Measurements from ENCODE around the gene DVL2.

Gene DVL2

GRCh38 chr17:7234083-7234951 is at the start of gene DVL2:
DVL2 (minus strand) TSS chr17:7234517; CDS start chr17:7234262, 255 bp downstream.
- DNase-seq (ENCODE audit: low read depth): peak; percentile 87

GRCh38 chr17:7283471-7284216 is 49.3 kb upstream of the DVL2 start:
- no peak for DNase-seq (ENCODE audit: low read depth)

GRCh38 chr17:7282752-7283321 is 48.5 kb upstream of the DVL2 start:
- DNase-seq (ENCODE audit: low read depth): no peak

GRCh38 chr17:7281953-7282751 is 47.8 kb upstream of the DVL2 start:
- no peak for DNase-seq (ENCODE audit: low read depth)

- DNase-seq (ENCODE audit: low read depth): peak; percentile 78
Measured at GRCh38 chr17:7281074-7281952, 47.0 kb upstream of the DVL2 start, which contains the start of gene SLC2A4. SLC2A4 (plus strand) TSS chr17:7281718; CDS start chr17:7281935, 217 bp downstream.

GRCh38 chr17:7280519-7281073 is 46.3 kb upstream of the DVL2 start:
- peak; percentile 55 for DNase-seq (ENCODE audit: low read depth)

GRCh38 chr17:7279448-7279847 is 45.1 kb upstream of the DVL2 start:
- DNase-seq (ENCODE audit: low read depth): no peak

- no peak for DNase-seq (ENCODE audit: low read depth)
Measured at GRCh38 chr17:7266784-7267183, 32.5 kb upstream of the DVL2 start.

- DNase-seq (ENCODE audit: low read depth): no peak
Measured at GRCh38 chr17:7263801-7264078, 29.4 kb upstream of the DVL2 start.

- no peak for DNase-seq (ENCODE audit: low read depth)
Measured at GRCh38 chr17:7262935-7263800, 28.9 kb upstream of the DVL2 start.

- no peak for DNase-seq (ENCODE audit: low read depth)
Measured at GRCh38 chr17:7262192-7262934, 28.0 kb upstream of the DVL2 start, which contains the start of gene CLDN7. CLDN7 (minus strand) TSS chr17:7262478; CDS start chr17:7262043, 435 bp downstream.

GRCh38 chr17:7261379-7262191 is 27.3 kb upstream of the DVL2 start:
- DNase-seq (ENCODE audit: low read depth): no peak

- DNase-seq (ENCODE audit: low read depth): no peak
Measured at GRCh38 chr17:7260651-7261378, 26.5 kb upstream of the DVL2 start.

GRCh38 chr17:7260151-7260550 is 25.8 kb upstream of the DVL2 start:
- no peak for DNase-seq (ENCODE audit: low read depth)

GRCh38 chr17:7259555-7259889 is 25.2 kb upstream of the DVL2 start:
- DNase-seq (ENCODE audit: low read depth): no peak

GRCh38 chr17:7258731-7259554 is 24.6 kb upstream of the DVL2 start:
- no peak for DNase-seq (ENCODE audit: low read depth)

Data from GM04504 (cell line).